ENCODE measurements around the gene CTSC. TPM values are rescaled to one million over a fixed set of nuclear protein-coding genes. Genes with fewer than 3 reads are reported as not detected.

CTSC gene
- total and polyA plus RNA-seq, 7 donors: 28.0 to 203 (median 47.1) TPM

DNA sequence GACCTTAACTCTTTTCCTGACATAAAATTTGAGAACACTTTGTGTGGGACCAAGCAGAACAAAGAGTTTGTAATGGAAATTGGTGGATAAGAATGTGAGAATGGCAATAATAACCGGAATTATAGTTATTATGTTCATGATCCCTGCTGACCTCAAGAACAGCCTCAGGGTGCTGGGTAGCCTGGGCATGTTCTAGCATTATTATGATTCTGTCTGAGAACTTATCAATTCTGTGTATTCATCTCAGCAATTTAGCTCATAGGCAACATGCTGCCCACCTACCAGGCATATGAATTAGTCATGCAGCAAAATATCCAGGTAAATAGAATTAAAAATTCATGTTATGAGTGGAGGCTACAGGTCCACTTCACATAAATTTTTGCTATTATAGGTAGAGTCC lies 61.9 kb downstream of the CTSC start:
- no peaks in the 10 kb centered on the region for H3K9me3 ChIP-seq
- no peak for DNase-seq
- intact Hi-C loops (cut with DNase I): no loop called here
- no peaks in the 10 kb centered on the region for H3K36me3 ChIP-seq
- no peak overlapping the region for H3K4me3 ChIP-seq
- TF ChIP-seq CTCF (IDR thresholded peaks at IDR 0.05) (no peak), POLR2AphosphoS5 (IDR thresholded peaks at IDR 0.05) (no peak), POLR2A (IDR thresholded peaks at IDR 0.05) (no peak), EP300 (IDR thresholded peaks at IDR 0.05) (no peak)
- WGBS, 2 donors: 91 to 96% methylated on average over 1 of the region's 1 CpG
- H3K27me3 ChIP-seq: no peaks in the 10 kb centered on the region
- H3K27ac ChIP-seq: no peak overlapping the region
- H3K4me1 ChIP-seq: peaks cover 0 to 6% (median 0%) of the 10 kb centered on the region in 4 donors

DNA sequence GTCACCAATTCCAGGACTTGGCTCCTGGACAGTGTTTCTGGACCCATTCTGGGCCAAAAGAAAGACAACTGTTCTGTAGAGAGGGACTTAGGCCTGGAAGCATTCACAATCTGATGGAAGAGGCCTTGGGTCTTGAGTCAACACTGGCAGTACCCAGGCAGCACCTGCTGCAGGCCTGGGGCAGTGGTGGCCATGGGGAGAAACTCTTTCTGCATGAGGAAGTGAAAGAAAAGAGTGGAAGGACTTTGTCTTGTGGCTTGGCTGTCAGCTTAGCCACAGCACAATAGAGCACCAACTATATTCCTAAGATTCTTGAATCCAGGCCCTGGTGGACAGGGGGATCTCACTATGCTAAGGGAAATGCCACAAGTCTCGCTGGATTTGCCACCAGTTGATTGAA lies 70.6 kb downstream of the CTSC start:
- intact Hi-C loops (cut with DNase I): no loop called here
- no peak for DNase-seq
- H3K27ac ChIP-seq: no peak overlapping the region
- 96% methylated on average over 1 of the region's 1 CpG for WGBS, 2 donors
- H3K9me3 ChIP-seq: no peaks in the 10 kb centered on the region
- H3K27me3 ChIP-seq: no peaks in the 10 kb centered on the region
- no peak for TF ChIP-seq CTCF (IDR thresholded peaks at IDR 0.05)
- TF ChIP-seq POLR2AphosphoS5 (IDR thresholded peaks at IDR 0.05): no peak
- no peak for TF ChIP-seq POLR2A (IDR thresholded peaks at IDR 0.05)
- TF ChIP-seq EP300 (IDR thresholded peaks at IDR 0.05): no peak
- H3K4me3 ChIP-seq: no peak overlapping the region
- H3K4me1 ChIP-seq: no peaks in the 10 kb centered on the region
- H3K36me3 ChIP-seq: no peaks in the 10 kb centered on the region

DNA sequence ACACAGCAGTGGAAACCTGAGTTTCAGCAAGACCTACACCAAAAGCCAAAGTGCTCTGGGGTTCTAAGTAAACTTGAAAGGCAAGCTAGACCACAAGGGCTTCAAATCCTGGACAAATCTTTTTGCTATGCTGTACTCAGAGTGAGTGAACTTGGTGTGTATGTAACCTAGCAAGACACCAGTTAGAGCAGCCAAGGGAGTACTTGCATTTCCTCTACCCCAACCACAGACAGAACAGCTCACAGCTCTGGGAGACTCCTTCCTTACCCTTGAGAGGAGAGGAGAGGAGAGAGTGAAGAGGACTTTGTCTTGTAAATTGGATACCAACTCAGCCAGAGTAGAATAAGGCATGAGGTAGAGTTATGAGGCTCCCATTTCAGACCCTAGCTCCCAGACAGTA lies 71.4 kb downstream of the CTSC start:
- no peak for DNase-seq
- no peaks in the 10 kb centered on the region for H3K36me3 ChIP-seq
- intact Hi-C loops (cut with DNase I): no loop called here
- H3K9me3 ChIP-seq: no peaks in the 10 kb centered on the region
- no peaks in the 10 kb centered on the region for H3K4me1 ChIP-seq
- no peaks in the 10 kb centered on the region for H3K27me3 ChIP-seq
- TF ChIP-seq POLR2AphosphoS5 (IDR thresholded peaks at IDR 0.05) (no peak), EP300 (IDR thresholded peaks at IDR 0.05) (no peak), POLR2A (IDR thresholded peaks at IDR 0.05) (no peak), CTCF (IDR thresholded peaks at IDR 0.05) (no peak)
- H3K4me3 ChIP-seq: no peak overlapping the region
- H3K27ac ChIP-seq: no peak overlapping the region

GRCh38 chr11:88259431-88259830 lies 78.1 kb downstream of the CTSC start:
- TF ChIP-seq POLR2AphosphoS5 (IDR thresholded peaks at IDR 0.05) (no peak), CTCF (IDR thresholded peaks at IDR 0.05) (no peak), POLR2A (IDR thresholded peaks at IDR 0.05) (no peak), EP300 (IDR thresholded peaks at IDR 0.05) (no peak)
- H3K27ac ChIP-seq: no peak overlapping the region
- peaks cover 2 to 11% (median 6%) of the 10 kb centered on the region in 4 donors for H3K9me3 ChIP-seq
- no peaks in the 10 kb centered on the region for H3K36me3 ChIP-seq
- DNase-seq: no peak
- intact Hi-C loops (cut with DNase I): no loop called here
- no peak overlapping the region for H3K4me3 ChIP-seq
- no peaks in the 10 kb centered on the region for H3K4me1 ChIP-seq
- no peaks in the 10 kb centered on the region for H3K27me3 ChIP-seq

- no peak for TF ChIP-seq POLR2A (IDR thresholded peaks at IDR 0.05)
- TF ChIP-seq POLR2AphosphoS5 (IDR thresholded peaks at IDR 0.05): no peak
- TF ChIP-seq EP300 (IDR thresholded peaks at IDR 0.05): no peak
- TF ChIP-seq CTCF (IDR thresholded peaks at IDR 0.05): no peak
- H3K27me3 ChIP-seq: no peaks in the 10 kb centered on the region
- no peaks in the 10 kb centered on the region for H3K4me1 ChIP-seq
- no peak overlapping the region for H3K4me3 ChIP-seq
- H3K36me3 ChIP-seq: no peaks in the 10 kb centered on the region
- intact Hi-C loops (cut with DNase I): no loop called here
- no peak overlapping the region for H3K27ac ChIP-seq
- H3K9me3 ChIP-seq: peaks cover 0 to 2% (median 0%) of the 10 kb centered on the region in 4 donors
- no peak for DNase-seq
These were observed 85.3 kb downstream of the CTSC start for GRCh38 chr11:88252208-88252607.

Measured in sigmoid colon (tissue), 7 donors.